ENCODE results near the gene LRRK1. TPM values are rescaled to one million over a fixed set of nuclear protein-coding genes. Genes with fewer than 3 reads are reported as not detected.

LRRK1 gene
- total RNA-seq, 4 donors from 2014 or later: 12.1 to 23.8 (median 15.2) TPM

DNA sequence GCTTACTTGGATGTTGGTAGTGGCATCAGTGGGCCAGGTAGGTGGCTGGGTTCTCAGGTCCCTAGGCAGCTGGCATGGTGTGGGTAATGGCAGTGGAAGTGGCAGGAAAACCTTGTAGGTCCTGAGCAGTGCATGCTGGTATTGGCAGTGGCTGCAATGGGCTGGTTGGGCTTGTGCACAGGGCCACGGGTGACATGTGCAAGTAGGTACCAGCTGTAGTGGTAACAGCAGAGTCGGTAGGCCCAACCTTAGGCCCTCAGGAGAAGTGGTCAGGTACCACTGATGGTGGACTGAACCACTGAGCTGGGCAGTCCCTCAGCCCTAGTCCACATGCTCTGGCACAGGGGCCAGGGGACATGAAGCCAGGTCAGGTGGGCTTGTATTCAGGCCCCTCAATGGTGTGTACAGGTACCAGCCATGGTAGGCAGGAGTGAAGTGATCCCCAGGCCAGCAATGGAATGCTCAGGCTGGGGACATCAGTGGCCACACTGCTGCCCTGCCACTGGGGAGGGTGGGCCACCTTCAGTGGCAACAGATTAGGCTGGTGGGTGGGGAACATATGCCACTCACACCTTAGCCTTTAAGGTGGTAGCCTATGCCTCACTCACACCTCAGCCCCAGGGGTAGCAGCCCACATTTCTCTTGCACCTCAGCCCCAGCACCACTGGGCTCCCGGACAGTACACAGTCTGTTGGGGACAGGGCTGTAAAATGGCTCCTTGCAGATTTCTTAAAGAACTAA, 118.1 kb downstream of the LRRK1 start:
- no peak for TF ChIP-seq POLR2AphosphoS5 (IDR thresholded peaks at IDR 0.05)
- no peak for TF ChIP-seq POLR2A (IDR thresholded peaks at IDR 0.05)
- no peak for TF ChIP-seq EP300 (IDR thresholded peaks at IDR 0.05)
- TF ChIP-seq CTCF (IDR thresholded peaks at IDR 0.05): no peak

DNA sequence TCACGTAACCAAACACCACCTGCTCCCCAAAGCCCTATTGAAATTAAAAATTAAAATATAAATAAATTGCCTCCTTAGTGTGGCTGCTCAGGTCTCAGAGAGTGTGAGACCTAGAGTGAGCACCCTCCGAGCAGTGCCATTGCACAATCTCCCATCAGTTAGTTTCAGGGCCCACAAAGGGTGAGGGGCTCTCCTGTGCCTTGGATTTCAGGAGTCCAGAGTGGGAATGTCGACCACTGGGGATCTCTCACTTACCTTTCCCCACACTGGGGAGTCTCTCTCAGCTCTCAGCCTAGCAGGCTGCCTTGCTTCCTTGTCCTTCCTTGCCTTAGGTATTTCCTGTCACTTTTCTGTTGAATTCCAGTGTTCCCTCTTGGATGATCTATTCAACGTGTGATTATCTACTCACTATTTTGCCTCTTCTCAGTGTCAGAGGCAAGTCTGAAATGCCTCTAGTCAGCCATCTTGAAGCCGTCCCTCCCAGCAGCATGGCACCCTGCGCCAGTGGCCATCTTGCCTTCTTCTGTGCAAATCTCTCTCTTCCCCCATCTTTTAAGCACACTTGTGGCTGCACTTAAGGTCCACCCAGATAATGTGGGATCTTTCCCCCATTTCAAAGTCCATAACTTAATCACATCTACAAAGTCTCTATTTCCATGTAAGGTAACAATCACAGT, 119.3 kb downstream of the LRRK1 start:
- peaks cover 0 to 27% of the 10 kb centered on the region in 2 donors for H3K36me3 ChIP-seq
- WGBS, 2 donors (ENCODE audit: low coverage in 1 of 2): 87 to 100% methylated on average over 1 to 6 of the region's 6 CpGs
- H3K27me3 ChIP-seq: no peaks in the 10 kb centered on the region
- TF ChIP-seq POLR2A (IDR thresholded peaks at IDR 0.05): no peak
- TF ChIP-seq EP300 (IDR thresholded peaks at IDR 0.05): no peak
- no peak for TF ChIP-seq CTCF (IDR thresholded peaks at IDR 0.05)
- no peak for TF ChIP-seq POLR2AphosphoS5 (IDR thresholded peaks at IDR 0.05)
- no peaks in the 10 kb centered on the region for H3K4me1 ChIP-seq
- H3K9me3 ChIP-seq: peaks cover 0 to 33% (median 0%) of the 10 kb centered on the region in 3 donors
- no peak overlapping the region for H3K4me3 ChIP-seq
- no peak for ATAC-seq
- no peak overlapping the region for H3K27ac ChIP-seq

More for the DNA sequence above, 118.1 kb downstream of the LRRK1 start:
- ATAC-seq: no peak
- Histone ChIP-seq H3K9me3 (peaks cover 0 to 33% (median 0%) of the 10 kb centered on the region in 3 donors), H3K27me3 (no peaks in the 10 kb centered on the region), H3K36me3 (peaks cover 0 to 19% of the 10 kb centered on the region in 2 donors), H3K4me3 (no peak overlapping the region), H3K4me1 (no peaks in the 10 kb centered on the region), H3K27ac (no peak overlapping the region)
- WGBS, 2 donors (ENCODE audit: low coverage in 1 of 2): 83 to 100% methylated on average over 1 of the region's 3 CpGs

DNA sequence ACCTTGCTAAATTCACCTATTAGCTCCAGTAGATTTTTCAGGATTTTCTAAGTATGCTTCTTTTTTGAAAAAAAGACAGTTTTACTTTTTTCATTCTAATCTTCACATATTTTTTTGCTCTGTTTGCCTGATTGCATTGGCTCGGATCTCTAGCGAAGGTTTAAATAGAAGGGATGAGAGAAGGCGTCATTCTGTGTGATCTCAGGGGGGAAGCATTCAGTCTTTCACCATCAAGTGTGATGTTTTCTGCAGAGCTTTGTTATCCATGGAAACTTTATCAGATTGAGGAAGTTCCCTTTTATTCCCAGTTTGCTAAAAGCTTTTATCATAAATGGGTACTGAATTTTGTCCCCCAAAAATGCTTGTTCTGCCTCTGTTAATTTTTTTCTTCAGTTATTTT, 120.3 kb downstream of the LRRK1 start:
- WGBS, 2 donors (ENCODE audit: low coverage in 1 of 2): 72% methylated on average over 3 of the region's 3 CpGs; no CpG with 5 or more reads in 1 of the 2 donors
- Histone ChIP-seq H3K4me1 (no peaks in the 10 kb centered on the region), H3K36me3 (peaks cover 0 to 36% of the 10 kb centered on the region in 2 donors), H3K9me3 (peaks cover 0 to 31% (median 0%) of the 10 kb centered on the region in 3 donors), H3K27me3 (no peaks in the 10 kb centered on the region), H3K4me3 (no peak overlapping the region), H3K27ac (no peak overlapping the region)
- TF ChIP-seq CTCF (IDR thresholded peaks at IDR 0.05): no peak
- ATAC-seq: no peak

GRCh38 chr15:101042320-101042719, 123.2 kb downstream of the LRRK1 start:
- peaks cover 0 to 11% (median 0%) of the 10 kb centered on the region in 3 donors for H3K9me3 ChIP-seq
- TF ChIP-seq EP300 (IDR thresholded peaks at IDR 0.05) (no peak), POLR2AphosphoS5 (IDR thresholded peaks at IDR 0.05) (no peak), CTCF (IDR thresholded peaks at IDR 0.05) (no peak)
- WGBS, 2 donors (ENCODE audit: low coverage in 1 of 2): 100% methylated on average over 2 to 3 of the region's 4 CpGs

GRCh38 chr15:101043011-101043410, 123.9 kb downstream of the LRRK1 start:
- no peak overlapping the region for H3K4me3 ChIP-seq
- H3K27me3 ChIP-seq: no peaks in the 10 kb centered on the region
- no peak overlapping the region for H3K27ac ChIP-seq
- peaks cover 0 to 11% (median 0%) of the 10 kb centered on the region in 3 donors for H3K9me3 ChIP-seq
- WGBS, 2 donors (ENCODE audit: low coverage in 1 of 2): no CpG with 5 or more reads among the region's 5 CpGs
- TF ChIP-seq EP300 (IDR thresholded peaks at IDR 0.05) (no peak), POLR2A (IDR thresholded peaks at IDR 0.05) (no peak), POLR2AphosphoS5 (IDR thresholded peaks at IDR 0.05) (no peak), CTCF (IDR thresholded peaks at IDR 0.05) (no peak)
- H3K36me3 ChIP-seq: peaks cover 0 to 29% of the 10 kb centered on the region in 2 donors
- ATAC-seq: no peak
- no peaks in the 10 kb centered on the region for H3K4me1 ChIP-seq

More at GRCh38 chr15:101042320-101042719, 123.2 kb downstream of the LRRK1 start:
- H3K4me3 ChIP-seq: no peak overlapping the region
- H3K27me3 ChIP-seq: no peaks in the 10 kb centered on the region
- no peak for ATAC-seq
- peaks cover 0 to 34% of the 10 kb centered on the region in 2 donors for H3K36me3 ChIP-seq
- no peaks in the 10 kb centered on the region for H3K4me1 ChIP-seq
- H3K27ac ChIP-seq: no peak overlapping the region

All from gastroesophageal sphincter (tissue), 4 donors.